ENCODE data around the gene WNT8B. TPM values are rescaled to one million over a fixed set of nuclear protein-coding genes. Genes with fewer than 3 reads are reported as not detected.

WNT8B gene
- total and polyA plus RNA-seq, 2 donors from 2014 or later = 0.60 TPM; not detected in 1

- Histone ChIP-seq H3K36me3 (ENCODE audit: control insufficient read depth in 2 of 3, insufficient read depth in 3 of 3, low read length in 3 of 3) (peaks cover 0 to 17% (median 4%) of the 10 kb centered on the region in 3 donors), H3K9ac (ENCODE audit: low read length in 3 of 3) (no peak overlapping the region), H3K4me1 (ENCODE audit: control insufficient read depth in 2 of 3, insufficient read depth in 2 of 3, low read depth in 1 of 3, low read length in 3 of 3) (peaks cover 0 to 5% (median 4%) of the 10 kb centered on the region in 3 donors), H3K27me3 (ENCODE audit: control insufficient read depth, insufficient read depth, low read length) (no peaks in the 10 kb centered on the region), H3K27ac (ENCODE audit: low read depth in 2 of 2, low read length in 2 of 2) (no peak overlapping the region), H3K9me3 (ENCODE audit: control insufficient read depth in 2 of 3, insufficient read depth in 1 of 3, low read length in 3 of 3) (no peaks in the 10 kb centered on the region), H3K4me3 (ENCODE audit: low read length in 3 of 3) (no peak overlapping the region)
- DNase-seq (peak in 3 of 5 donors; percentile 16 to 72 (median 64)), FAIRE-seq (no peak)
- intact Hi-C loops (cut with DNase I) = no loop called here
- TF ChIP-seq, protein P1, sequence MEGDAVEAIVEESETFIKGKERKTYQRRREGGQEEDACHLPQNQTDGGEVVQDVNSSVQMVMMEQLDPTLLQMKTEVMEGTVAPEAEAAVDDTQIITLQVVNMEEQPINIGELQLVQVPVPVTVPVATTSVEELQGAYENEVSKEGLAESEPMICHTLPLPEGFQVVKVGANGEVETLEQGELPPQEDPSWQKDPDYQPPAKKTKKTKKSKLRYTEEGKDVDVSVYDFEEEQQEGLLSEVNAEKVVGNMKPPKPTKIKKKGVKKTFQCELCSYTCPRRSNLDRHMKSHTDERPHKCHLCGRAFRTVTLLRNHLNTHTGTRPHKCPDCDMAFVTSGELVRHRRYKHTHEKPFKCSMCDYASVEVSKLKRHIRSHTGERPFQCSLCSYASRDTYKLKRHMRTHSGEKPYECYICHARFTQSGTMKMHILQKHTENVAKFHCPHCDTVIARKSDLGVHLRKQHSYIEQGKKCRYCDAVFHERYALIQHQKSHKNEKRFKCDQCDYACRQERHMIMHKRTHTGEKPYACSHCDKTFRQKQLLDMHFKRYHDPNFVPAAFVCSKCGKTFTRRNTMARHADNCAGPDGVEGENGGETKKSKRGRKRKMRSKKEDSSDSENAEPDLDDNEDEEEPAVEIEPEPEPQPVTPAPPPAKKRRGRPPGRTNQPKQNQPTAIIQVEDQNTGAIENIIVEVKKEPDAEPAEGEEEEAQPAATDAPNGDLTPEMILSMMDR (IDR thresholded peaks at IDR 0.05; ENCODE audit: borderline replicate concordance, extremely low read depth, insufficient read depth) = peak; percentile 15
Observed at GRCh38 chr10:100508691-100509150, 45.9 kb downstream of the WNT8B start.

DNA sequence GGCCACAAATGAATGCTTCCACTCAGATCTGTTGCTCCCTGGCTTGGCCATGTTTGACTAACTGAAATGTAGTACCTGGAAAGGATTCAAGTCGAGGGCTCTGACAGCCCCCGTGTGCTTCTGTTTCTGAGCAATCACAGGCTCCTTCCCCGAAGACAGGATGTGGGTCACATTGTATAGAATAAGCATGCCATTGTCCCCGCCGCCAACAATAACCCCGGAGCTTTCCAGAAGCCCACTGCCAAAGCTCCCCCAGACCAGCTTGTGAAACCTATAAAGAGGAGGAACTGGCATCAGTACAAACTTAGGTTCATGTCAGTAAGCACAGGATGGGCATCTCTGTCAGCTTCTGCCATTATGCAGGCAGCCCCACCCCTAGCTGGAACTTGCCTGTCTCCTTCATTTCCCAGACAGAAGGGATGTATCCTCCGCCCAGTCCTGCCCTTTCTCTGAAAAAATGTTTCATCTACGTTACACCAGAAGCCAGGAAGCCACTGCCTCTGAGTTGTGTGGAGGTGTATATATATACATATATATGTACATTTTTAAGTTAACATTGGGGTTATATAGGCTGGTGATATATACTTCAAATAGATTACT is 46.5 kb downstream of the WNT8B start:
- Histone ChIP-seq H3K36me3 (ENCODE audit: control insufficient read depth in 2 of 3, insufficient read depth in 3 of 3, low read length in 3 of 3) (peaks cover 0 to 17% (median 4%) of the 10 kb centered on the region in 3 donors), H3K27me3 (ENCODE audit: control insufficient read depth, insufficient read depth, low read length) (no peaks in the 10 kb centered on the region), H3K27ac (ENCODE audit: low read depth in 2 of 2, low read length in 2 of 2) (no peak overlapping the region), H3K4me1 (ENCODE audit: control insufficient read depth in 2 of 3, insufficient read depth in 2 of 3, low read depth in 1 of 3, low read length in 3 of 3) (peaks cover 0 to 5% (median 4%) of the 10 kb centered on the region in 3 donors), H3K9ac (ENCODE audit: low read length in 3 of 3) (no peak overlapping the region), H3K4me3 (ENCODE audit: low read length in 3 of 3) (no peak overlapping the region), H3K9me3 (ENCODE audit: control insufficient read depth in 2 of 3, insufficient read depth in 1 of 3, low read length in 3 of 3) (no peaks in the 10 kb centered on the region)
- intact Hi-C loops (cut with DNase I) = no loop called here
- no peak for FAIRE-seq
- no peak for DNase-seq
- TF ChIP-seq, protein P1 (IDR thresholded peaks at IDR 0.05; ENCODE audit: borderline replicate concordance, extremely low read depth, insufficient read depth) = no peak

GRCh38 chr10:100510533-100511308 is 47.9 kb downstream of the WNT8B start:
- no peak overlapping the region for H3K4me3 ChIP-seq (ENCODE audit: low read length in 3 of 3)
- peaks cover 0 to 20% (median 4%) of the 10 kb centered on the region in 3 donors for H3K36me3 ChIP-seq (ENCODE audit: control insufficient read depth in 2 of 3, insufficient read depth in 3 of 3, low read length in 3 of 3)
- DNase-seq (no peak), FAIRE-seq (no peak)
- no peak overlapping the region for H3K9ac ChIP-seq (ENCODE audit: low read length in 3 of 3)
- no peaks in the 10 kb centered on the region for H3K9me3 ChIP-seq (ENCODE audit: control insufficient read depth in 2 of 3, insufficient read depth in 1 of 3, low read length in 3 of 3)
- TF ChIP-seq, protein P1 (IDR thresholded peaks at IDR 0.05; ENCODE audit: borderline replicate concordance, extremely low read depth, insufficient read depth) = no peak
- peaks cover 0 to 5% (median 4%) of the 10 kb centered on the region in 3 donors for H3K4me1 ChIP-seq (ENCODE audit: control insufficient read depth in 2 of 3, insufficient read depth in 2 of 3, low read depth in 1 of 3, low read length in 3 of 3)
- H3K27me3 ChIP-seq (ENCODE audit: control insufficient read depth, insufficient read depth, low read length) = no peaks in the 10 kb centered on the region
- no peak overlapping the region for H3K27ac ChIP-seq (ENCODE audit: low read depth in 2 of 2, low read length in 2 of 2)
- intact Hi-C loops (cut with DNase I) = no loop called here
